DMS53 (cell line): ENCODE results near the gene WWOX.

Source experiments
- DNase-seq: peaks from one replicate; lab custom pipeline; 2025; lab: John Stamatoyannopoulos, UW

Gene WWOX

GRCh38 chr16:78530283-78530682, 430.8 kb downstream of the WWOX start:
- no peak for DNase-seq

GRCh38 chr16:78535098-78535497, 435.6 kb downstream of the WWOX start:
- DNase-seq = no peak

GRCh38 chr16:78537511-78537910, 438.1 kb downstream of the WWOX start:
- no peak for DNase-seq

GRCh38 chr16:78538292-78538691, 438.8 kb downstream of the WWOX start:
- no peak for DNase-seq

GRCh38 chr16:78538919-78539318, 439.5 kb downstream of the WWOX start:
- DNase-seq = no peak

- DNase-seq = no peak
Observed at GRCh38 chr16:78542419-78542818, 443.0 kb downstream of the WWOX start.

- DNase-seq = peak; percentile 64
Observed at GRCh38 chr16:78543023-78543422, 443.6 kb downstream of the WWOX start.

- no peak for DNase-seq
Observed at GRCh38 chr16:78549366-78549765, 449.9 kb downstream of the WWOX start.

GRCh38 chr16:78551487-78552085, 452.1 kb downstream of the WWOX start:
- DNase-seq = peak; percentile 97

- DNase-seq = peak; percentile 81
Observed at GRCh38 chr16:78552106-78552675, 452.7 kb downstream of the WWOX start.

- peak; percentile 80 for DNase-seq
Observed at GRCh38 chr16:78552716-78553115, 453.3 kb downstream of the WWOX start.

GRCh38 chr16:78553268-78554039, 454.0 kb downstream of the WWOX start:
- DNase-seq = peak; percentile 23

GRCh38 chr16:78556421-78556820, 457.0 kb downstream of the WWOX start:
- no peak for DNase-seq

- DNase-seq = no peak
Observed at GRCh38 chr16:78560997-78561396, 461.5 kb downstream of the WWOX start.

- DNase-seq = no peak
Observed at GRCh38 chr16:78562111-78562510, 462.7 kb downstream of the WWOX start.

GRCh38 chr16:78562650-78563049, 463.2 kb downstream of the WWOX start:
- DNase-seq = no peak

- peak; percentile 51 for DNase-seq
Observed at GRCh38 chr16:78563905-78564304, 464.5 kb downstream of the WWOX start.

- DNase-seq = no peak
Observed at GRCh38 chr16:78566397-78567073, 467.1 kb downstream of the WWOX start.

GRCh38 chr16:78570399-78571141, 471.1 kb downstream of the WWOX start:
- DNase-seq = no peak

- DNase-seq = no peak
Observed at GRCh38 chr16:78571434-78571833, 472.0 kb downstream of the WWOX start.

GRCh38 chr16:78571898-78572358, 472.5 kb downstream of the WWOX start:
- no peak for DNase-seq

GRCh38 chr16:78574571-78574970, 475.1 kb downstream of the WWOX start:
- no peak for DNase-seq
